Hepatic stellate cell (primary cell): ENCODE results near the gene NTRK1.

Experiments used
- DNase-seq: peaks from one replicate; pipeline ENCODE4 v3.0.0; 2011; ENCODE audit warnings: low spot score

NTRK1 gene

GRCh38 chr1:156881101-156881500, 20.4 kb downstream of the NTRK1 start:
- no peak for DNase-seq

DNA sequence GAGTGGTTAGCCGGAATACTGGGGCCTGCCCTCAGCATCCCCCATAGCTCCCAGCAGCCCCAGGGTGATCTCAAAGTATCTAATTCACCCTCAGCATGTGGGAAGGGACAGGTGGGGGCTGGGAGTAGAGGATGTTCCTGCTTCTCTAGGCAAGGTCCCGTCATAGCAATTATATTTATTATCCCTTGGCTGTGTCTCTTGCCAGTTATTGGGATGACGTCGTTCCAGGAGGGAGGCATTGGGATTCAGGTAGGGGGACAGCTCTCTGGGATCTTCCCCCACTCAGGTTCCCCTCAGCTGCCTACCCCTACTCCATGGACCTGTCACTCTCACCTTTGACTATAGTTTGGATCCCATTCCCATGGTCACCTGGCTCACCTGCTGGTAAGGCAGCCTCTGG, 21.0 kb downstream of the NTRK1 start:
- DNase-seq: no peak

- DNase-seq: no peak
Observed at GRCh38 chr1:156882543-156882942, 21.9 kb downstream of the NTRK1 start.

GRCh38 chr1:156883919-156884318, 23.3 kb downstream of the NTRK1 start:
- DNase-seq: no peak

- DNase-seq: no peak
Observed at GRCh38 chr1:156884560-156885184, 24.0 kb downstream of the NTRK1 start.

GRCh38 chr1:156885314-156885713, 24.6 kb downstream of the NTRK1 start:
- DNase-seq: no peak

DNA sequence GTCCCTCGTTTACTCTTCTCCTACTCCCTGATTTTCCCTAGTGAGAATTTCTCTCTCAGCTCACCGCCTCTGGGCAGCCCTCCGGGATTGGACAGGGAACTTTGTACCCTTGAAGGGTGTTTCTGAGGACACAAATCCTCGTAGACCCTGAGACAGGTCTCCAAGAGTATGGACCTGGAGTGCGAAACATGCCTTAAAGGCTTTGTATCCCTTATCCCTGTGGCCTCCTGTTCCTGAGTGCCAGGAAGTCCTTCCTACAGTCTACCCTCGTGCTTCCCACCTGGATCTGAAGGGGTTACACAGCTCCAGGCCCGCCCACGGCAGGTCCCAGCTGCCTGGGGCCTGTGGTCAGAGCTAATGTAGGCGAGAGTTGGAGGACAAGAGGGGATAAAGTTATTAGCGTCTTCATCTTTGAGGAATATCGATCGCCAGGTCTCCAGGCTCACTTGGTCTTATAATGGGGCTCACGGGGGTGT, 25.3 kb downstream of the NTRK1 start:
- no peak for DNase-seq

GRCh38 chr1:156886583-156887281, 26.1 kb downstream of the NTRK1 start:
- DNase-seq: no peak

DNA sequence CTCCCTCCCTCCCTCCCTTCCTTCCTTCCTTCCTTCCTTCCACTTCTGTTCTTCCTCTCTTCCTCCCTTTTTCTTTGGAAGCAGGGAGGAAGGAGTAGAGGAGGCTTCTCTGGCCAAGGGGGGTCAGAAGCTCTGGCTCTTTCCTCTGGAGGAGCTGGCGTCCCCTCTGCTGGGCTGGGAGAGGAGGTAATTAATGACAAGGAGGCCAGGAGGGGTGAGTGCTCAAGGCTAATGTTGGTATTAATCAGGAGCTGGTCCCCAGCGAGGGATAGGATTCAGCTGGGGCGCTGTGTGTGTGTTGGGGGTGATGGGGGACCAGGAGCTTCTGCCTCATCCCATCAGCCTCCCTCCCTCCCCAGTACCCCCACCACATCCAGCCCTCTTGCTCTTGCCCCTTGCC, 26.7 kb downstream of the NTRK1 start:
- no peak for DNase-seq

DNA sequence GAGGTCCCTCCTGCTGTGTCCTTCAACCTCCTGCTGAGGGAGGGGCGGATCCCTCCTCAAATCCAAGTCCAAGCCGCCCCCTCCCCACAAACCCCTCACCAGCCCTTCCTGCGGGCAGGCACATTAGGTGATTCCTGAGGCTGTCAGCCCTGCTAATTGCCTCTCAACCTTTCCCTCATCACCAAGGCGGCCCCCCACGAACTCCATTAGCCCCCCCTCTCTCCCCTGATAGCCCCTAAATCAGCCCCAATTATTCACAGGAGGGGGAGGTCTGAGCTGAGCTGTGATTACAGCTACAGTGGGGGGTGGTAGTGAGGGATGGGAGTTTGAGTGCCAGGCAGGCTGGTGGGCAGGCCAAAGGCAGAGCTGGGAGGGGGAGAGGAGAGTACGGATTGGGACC, 27.1 kb downstream of the NTRK1 start:
- DNase-seq: no peak

GRCh38 chr1:156889802-156890580, 29.3 kb downstream of the NTRK1 start:
- peak; percentile 83 for DNase-seq

- peak; percentile 93 for DNase-seq
Observed at GRCh38 chr1:156892190-156893047, 31.8 kb downstream of the NTRK1 start.

GRCh38 chr1:156893048-156893953, 32.6 kb downstream of the NTRK1 start, which contains the start of gene PEAR1:
Gene PEAR1, plus strand, starts transcription at chr1:156893718. Its CDS starts 10,209 bp downstream, at chr1:156903927.
- DNase-seq: no peak

DNA sequence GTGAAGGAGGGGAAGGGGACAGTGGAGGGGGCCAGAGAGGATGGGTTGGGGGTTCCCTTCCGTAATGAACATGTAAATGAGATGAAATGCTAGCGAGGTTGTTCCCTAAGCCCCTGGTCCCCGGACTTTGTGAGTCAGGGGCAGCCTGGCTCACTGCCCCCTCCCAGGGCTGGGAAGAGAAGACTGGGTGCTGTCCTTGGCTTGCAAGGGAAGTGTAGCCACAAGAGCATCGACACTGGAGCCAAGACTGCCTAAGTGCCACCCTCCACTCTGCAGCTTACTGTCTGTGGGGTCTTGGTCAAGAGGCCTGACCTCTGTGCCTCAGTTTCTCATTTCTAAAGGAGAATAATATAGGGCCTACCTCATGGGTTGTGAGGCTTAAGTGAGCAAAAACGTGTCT, 33.3 kb downstream of the NTRK1 start:
- DNase-seq: no peak

DNA sequence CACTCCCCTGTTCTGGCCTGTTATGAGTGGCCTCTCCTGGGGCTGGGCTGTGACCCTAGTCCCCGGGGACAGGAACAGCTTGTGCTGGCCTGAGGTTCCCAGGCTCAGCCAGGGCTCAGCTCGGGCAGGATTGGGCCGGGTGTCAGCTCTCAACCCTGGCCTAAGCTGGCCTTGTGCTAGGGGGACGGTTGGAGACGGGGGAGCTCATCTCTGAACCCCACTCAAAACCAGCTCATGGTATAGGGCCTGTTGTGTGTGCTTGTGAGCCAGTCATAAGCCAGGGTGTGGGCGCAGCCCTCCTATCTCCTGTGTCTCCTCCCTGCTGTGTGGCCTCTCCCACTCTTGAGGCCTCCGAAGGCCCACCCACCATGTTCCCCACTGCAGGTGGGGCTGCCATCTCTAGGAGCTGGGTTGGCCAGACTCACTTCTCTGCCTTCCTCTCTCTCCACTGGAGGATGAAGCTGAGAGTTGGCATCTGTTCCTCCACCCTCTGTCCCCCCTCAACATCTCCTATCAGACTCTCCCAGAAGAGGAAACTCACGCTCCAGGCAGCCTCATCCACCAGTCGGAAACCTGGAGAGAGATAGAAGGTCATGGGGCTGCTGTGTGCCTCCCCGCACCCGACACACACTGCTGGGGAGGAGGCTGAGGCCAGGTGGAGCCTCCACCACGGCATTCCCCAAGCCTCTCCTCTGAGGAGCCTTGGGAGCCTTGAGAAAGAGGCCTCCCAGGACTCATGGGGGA, 34.2 kb downstream of the NTRK1 start:
- peak; percentile 72 for DNase-seq

DNA sequence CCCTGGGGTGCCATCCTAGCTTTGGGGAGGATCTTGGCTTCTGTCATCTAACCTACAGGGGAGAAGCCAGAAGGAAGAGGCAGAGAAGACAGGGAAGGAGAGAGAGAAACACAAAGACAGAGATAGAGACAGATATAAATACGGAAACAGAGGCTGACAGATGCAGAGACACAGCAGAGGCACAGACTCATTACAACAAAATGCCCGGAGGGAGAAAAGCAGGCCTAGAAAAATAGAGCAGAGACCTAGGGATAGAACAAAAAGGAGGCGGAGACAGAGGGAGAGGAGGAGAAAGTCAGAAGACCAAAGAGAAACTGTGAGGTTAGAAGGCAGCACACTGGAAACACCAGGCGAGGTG, 34.8 kb downstream of the NTRK1 start:
- DNase-seq: no peak

GRCh38 chr1:156895927-156896326, 35.3 kb downstream of the NTRK1 start:
- DNase-seq: no peak

DNA sequence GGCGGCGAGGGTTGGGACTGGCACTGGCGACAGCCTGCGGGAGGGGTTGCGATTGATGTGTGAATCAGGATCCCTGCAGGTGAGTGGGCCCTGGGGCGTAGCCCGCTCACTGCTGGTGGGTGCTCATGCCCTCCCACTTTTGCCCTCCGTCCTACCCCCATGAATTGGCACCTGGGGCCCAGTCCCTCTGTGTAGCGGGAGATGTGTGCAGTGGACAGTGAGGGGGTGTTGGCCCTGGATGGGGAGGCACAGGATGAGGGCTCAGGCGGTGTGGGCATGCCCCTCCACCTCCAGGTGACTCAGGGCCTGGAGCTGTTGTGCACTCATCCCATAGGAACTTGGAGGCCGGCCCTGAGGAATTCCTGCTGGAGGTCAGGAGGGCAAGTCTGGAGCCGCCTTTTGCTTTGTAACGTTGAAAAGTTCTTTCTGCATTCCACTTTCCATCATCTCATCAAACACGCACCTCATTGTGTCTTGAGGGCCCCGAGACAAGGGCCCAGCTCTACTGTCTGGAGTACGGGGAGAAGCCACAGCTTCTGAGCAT, 35.9 kb downstream of the NTRK1 start:
- peak; percentile 98 for DNase-seq

GRCh38 chr1:156897078-156897825, 36.6 kb downstream of the NTRK1 start:
- peak; percentile 93 for DNase-seq
